ENCODE results near the gene MAGI1.

MAGI1 gene

DNA sequence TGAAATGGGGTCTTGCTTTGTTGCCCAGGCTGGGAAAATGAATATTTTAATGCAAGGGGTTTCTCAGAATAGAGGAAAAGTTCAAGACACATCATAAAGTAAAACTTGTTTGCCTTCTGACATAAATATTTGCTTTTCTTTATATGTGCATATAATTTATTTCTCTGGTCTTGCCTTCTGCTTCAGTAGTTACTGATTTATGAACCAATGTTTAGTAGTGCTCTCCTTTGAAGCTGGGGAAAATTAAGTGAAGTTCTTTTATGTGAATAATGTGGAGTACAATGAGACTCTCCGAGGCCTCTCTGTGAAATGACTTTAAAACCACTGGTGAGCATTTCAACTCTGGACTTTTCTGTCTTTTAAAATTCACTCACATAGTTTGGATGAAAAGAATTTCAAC, 55.6 kb downstream of the MAGI1 start:
- TF ChIP-seq GATA2 (IDR thresholded peaks at IDR 0.05; ENCODE audit: low read depth, low read length) (no peak), GATA3 (IDR thresholded peaks at IDR 0.05; ENCODE audit: low read depth, low read length) (no peak)

DNA sequence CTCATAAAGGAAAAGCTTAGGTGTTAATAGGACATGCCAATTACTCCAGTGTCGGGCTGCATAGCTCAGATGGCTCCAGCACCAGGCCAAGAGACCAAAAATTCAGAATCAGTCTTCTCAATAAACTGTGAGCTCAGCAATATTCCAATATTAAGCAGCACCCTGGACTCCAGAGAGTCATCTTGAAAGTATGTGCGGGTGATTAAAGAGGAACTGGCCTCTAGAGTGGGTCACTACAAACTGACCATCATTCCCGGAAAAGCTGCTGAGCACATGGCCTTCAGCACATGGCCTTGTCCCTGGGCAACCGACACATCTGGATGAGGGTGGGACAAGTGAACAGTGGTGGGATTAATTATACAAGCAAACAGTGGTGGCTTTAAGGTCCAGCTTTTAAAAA, 59.0 kb downstream of the MAGI1 start:
- no peak for TF ChIP-seq GATA2 (IDR thresholded peaks at IDR 0.05; ENCODE audit: low read depth, low read length)
- TF ChIP-seq GATA3 (IDR thresholded peaks at IDR 0.05; ENCODE audit: low read depth, low read length) = no peak

- TF ChIP-seq GATA2 (IDR thresholded peaks at IDR 0.05; ENCODE audit: low read depth, low read length) = no peak
- TF ChIP-seq GATA3 (IDR thresholded peaks at IDR 0.05; ENCODE audit: low read depth, low read length) = no peak
Observed at GRCh38 chr3:65979162-65979561, 59.6 kb downstream of the MAGI1 start.

DNA sequence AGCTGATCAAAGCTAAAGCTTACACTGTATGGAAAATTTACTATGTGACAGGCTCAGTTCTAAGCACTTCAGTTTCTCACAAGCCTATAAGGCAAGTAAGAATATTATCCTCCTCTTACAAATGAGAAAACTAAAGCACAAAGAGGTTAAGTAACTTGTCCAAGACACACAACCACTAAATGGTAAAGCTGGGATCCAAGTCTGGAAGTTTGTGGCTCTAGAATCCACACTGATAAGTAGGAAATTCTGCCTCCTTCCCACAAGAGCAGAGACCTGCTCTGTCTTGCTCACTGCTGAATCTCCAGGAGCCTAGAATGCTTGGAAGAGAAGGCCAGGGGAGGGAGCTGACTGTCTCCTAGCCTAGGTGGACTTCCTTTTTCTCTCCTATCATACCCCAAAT, 60.6 kb downstream of the MAGI1 start:
- TF ChIP-seq GATA2 (IDR thresholded peaks at IDR 0.05; ENCODE audit: low read depth, low read length) (no peak), GATA3 (IDR thresholded peaks at IDR 0.05; ENCODE audit: low read depth, low read length) (no peak)

GRCh38 chr3:65975032-65975431, 63.7 kb downstream of the MAGI1 start:
- TF ChIP-seq GATA2 (IDR thresholded peaks at IDR 0.05; ENCODE audit: low read depth, low read length) (no peak), GATA3 (IDR thresholded peaks at IDR 0.05; ENCODE audit: low read depth, low read length) (no peak)

GRCh38 chr3:65974509-65974908, 64.2 kb downstream of the MAGI1 start:
- TF ChIP-seq GATA3 (IDR thresholded peaks at IDR 0.05; ENCODE audit: low read depth, low read length) (no peak), GATA2 (IDR thresholded peaks at IDR 0.05; ENCODE audit: low read depth, low read length) (no peak)

- TF ChIP-seq GATA2 (IDR thresholded peaks at IDR 0.05; ENCODE audit: low read depth, low read length) = no peak
- no peak for TF ChIP-seq GATA3 (IDR thresholded peaks at IDR 0.05; ENCODE audit: low read depth, low read length)
Observed at GRCh38 chr3:65972765-65973164, 66.0 kb downstream of the MAGI1 start.

DNA sequence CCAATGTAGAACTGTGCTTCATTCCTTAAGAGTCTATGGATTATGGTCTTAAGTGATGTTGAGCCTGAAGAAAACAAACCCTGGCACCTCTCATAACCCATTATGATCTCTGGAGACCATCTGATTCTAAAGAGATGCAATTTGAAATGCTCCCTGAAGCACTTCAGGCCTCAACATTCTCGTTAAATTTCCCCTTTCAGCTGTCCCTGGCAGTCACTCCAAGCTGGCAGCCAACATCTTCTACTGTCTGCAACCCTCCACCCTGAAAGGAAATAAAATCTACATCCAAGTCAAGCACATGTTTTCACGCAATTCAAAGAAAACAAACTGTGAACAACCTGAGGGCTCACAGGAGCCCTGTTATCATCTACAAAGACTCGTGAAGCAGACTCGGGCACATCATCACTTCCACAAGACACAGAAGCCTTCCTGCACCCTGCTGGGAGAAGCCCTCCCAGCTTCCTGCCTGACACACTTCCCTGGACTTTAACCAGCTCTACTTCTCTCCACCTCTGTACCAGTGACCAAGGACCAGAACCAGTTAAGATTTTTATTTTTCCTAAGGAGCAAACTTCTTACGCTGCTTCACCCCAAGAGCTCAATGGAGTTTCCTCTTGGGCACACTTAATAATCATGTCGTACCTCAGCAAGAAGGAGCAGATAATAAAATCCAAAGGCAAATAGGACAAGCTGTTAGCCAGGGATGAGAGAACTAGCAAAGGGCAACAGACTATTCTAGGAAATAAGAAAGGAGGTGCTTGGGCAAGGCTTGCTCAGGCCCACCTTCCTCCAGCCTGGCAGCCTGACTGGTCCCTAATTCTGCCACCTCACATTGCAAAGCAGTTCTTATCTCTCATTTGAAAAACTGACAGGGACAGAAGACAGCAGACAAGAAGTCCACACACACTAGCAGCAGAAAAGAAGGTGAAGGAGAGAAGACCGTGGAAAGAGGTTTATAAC, 67.1 kb downstream of the MAGI1 start:
- TF ChIP-seq GATA3 (IDR thresholded peaks at IDR 0.05; ENCODE audit: low read depth, low read length) (no peak), GATA2 (IDR thresholded peaks at IDR 0.05; ENCODE audit: low read depth, low read length) (no peak)

- no peak for TF ChIP-seq GATA2 (IDR thresholded peaks at IDR 0.05; ENCODE audit: low read depth, low read length)
- TF ChIP-seq GATA3 (IDR thresholded peaks at IDR 0.05; ENCODE audit: low read depth, low read length) = no peak
Observed at GRCh38 chr3:65968996-65969395, 69.7 kb downstream of the MAGI1 start.

GRCh38 chr3:65967451-65967850, 71.3 kb downstream of the MAGI1 start:
- TF ChIP-seq GATA2 (IDR thresholded peaks at IDR 0.05; ENCODE audit: low read depth, low read length) (no peak), GATA3 (IDR thresholded peaks at IDR 0.05; ENCODE audit: low read depth, low read length) (no peak)

DNA sequence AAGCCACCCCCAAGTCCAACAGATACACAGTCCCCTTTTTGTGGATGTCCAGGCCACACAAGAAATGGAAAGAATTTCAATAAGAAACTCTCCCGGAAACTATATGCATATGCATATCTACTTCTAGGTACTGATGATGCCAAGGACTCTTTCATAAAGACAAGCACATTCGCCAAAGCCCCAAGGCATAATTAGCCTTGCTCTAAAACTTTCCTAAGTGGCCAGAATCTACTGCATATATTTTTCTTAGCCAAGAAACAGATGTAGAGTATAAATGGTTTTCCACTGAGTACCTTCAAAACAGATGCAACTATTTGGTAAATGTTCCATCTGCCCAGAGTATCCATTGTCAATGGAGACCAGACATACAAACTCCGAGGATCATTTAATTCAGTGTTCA, 73.9 kb downstream of the MAGI1 start:
- TF ChIP-seq GATA2 (IDR thresholded peaks at IDR 0.05; ENCODE audit: low read depth, low read length) (no peak), GATA3 (IDR thresholded peaks at IDR 0.05; ENCODE audit: low read depth, low read length) (no peak)

DNA sequence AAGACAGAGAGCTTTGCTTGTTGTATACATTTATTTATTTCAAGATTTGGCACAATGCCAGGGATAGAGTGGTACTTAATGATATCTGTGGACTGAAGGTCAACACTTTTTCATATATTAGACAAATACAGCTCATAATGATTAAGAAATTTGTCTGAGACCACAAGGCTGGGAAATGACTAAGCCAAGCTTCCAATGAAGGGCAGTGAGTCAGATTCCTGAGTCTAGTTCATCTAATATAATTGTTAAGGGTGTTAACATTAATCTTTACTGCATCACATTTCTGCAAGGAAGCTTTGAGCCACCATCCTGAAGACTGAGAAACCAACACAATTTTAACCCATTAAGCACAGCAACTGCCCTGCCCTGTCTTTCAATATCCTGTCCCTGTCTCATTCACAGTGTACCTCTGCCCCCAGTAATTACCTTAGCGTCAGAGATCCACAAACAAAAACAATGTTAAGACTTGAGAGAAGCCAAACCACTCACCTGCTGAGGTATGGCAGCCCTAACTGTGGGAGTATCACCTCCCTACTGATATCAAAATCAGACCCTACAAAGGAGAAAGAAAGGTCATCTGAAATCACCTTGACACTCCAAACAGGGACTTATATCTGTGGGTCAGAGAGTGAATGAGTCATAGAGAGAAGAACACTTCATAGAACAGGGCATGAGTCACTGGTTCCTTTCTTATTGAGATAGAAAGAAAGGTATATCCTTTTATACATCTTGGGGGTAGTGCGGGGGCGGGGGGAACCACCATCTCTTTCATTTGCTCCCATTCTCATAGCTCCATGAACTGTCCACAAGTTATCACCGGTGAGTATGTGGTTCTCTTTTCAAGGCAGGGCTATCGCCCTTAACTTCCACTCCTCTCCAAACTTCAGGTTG, 74.7 kb downstream of the MAGI1 start:
- no peak for TF ChIP-seq GATA3 (IDR thresholded peaks at IDR 0.05; ENCODE audit: low read depth, low read length)
- no peak for TF ChIP-seq GATA2 (IDR thresholded peaks at IDR 0.05; ENCODE audit: low read depth, low read length)

- TF ChIP-seq GATA2 (IDR thresholded peaks at IDR 0.05; ENCODE audit: low read depth, low read length) (no peak), GATA3 (IDR thresholded peaks at IDR 0.05; ENCODE audit: low read depth, low read length) (no peak)
Observed at GRCh38 chr3:65961733-65962132, 77.0 kb downstream of the MAGI1 start.

- no peak for TF ChIP-seq GATA3 (IDR thresholded peaks at IDR 0.05; ENCODE audit: low read depth, low read length)
- no peak for TF ChIP-seq GATA2 (IDR thresholded peaks at IDR 0.05; ENCODE audit: low read depth, low read length)
Observed at GRCh38 chr3:65961128-65961527, 77.6 kb downstream of the MAGI1 start.

Measured in SH-SY5Y (cell line).